SK-N-SH (cell line): Measurements from ENCODE around the gene PSMD10. TPM values are rescaled to one million over a fixed set of nuclear protein-coding genes. Genes with fewer than 3 reads are reported as not detected.

Experiments used
- CTCF ChIA-PET: fragments of 300-600, 350-600 bp; formaldehyde crosslinking; extraction: SDS; loops from one replicate; lab custom pipeline; 2021; lab: Yijun Ruan, JAX
- POLR2A ChIA-PET: fragments of 350-600 bp; sonication (Branson Sonifier 250); formaldehyde crosslinking; extraction: SDS; loops from one replicate; lab custom pipeline; 2020; ENCODE audit warnings: antibody characterized with exemption, inconsistent platforms; lab: Yijun Ruan, JAX
- DNase-seq: peaks from one replicate; pipeline ENCODE4 v3.0.0; 2012
- H2AFZ ChIP-seq: fragments of 200-600 bp; sonication (generic); 2 replicates; pipeline ENCODE4 v1.8.1; 2016; ENCODE audit warnings: antibody characterized with exemption, mild to moderate bottlenecking, low read depth
- H3F3A ChIP-seq: fragments of 200-600 bp; sonication (generic); replicated peaks from 2 replicates; pipeline ENCODE3; 2016; ENCODE audit warnings: antibody characterized with exemption, mild to moderate bottlenecking; ENCODE audit not compliant: insufficient read depth
- H3K27ac ChIP-seq, 2 experiments: fragments of 200-500 bp in 1 of 2; fragments of 200-600 bp in 1 of 2; sonication (Bioruptor generic) in 1 of 2; sonication (generic), shearing (Covaris generic) in 1 of 2; 2 replicates each; pipeline versions ENCODE4 v1.5.1 to v1.6.1; 2014 to 2016; ENCODE audit warnings: low read depth in 2 of 2, inconsistent platforms in 1 of 2, low read length in 1 of 2, mild to moderate bottlenecking in 1 of 2, mixed read lengths in 1 of 2
- H3K27me3 ChIP-seq: fragments of 200-600 bp; sonication (generic), shearing (Covaris generic); 2 replicates; pipeline ENCODE4 v1.6.1; 2016; ENCODE audit warnings: mixed run types; ENCODE audit not compliant: insufficient read depth
- H3K36me3 ChIP-seq, 2 experiments: fragments of 200-500 bp in 1 of 2; fragments of 200-600 bp in 1 of 2; sonication (Bioruptor generic) in 1 of 2; sonication (generic) in 1 of 2; replicated peaks in 1 of 2; 2 replicates each; pipeline versions ENCODE3 to v1.5.1; 2014 to 2016; ENCODE audit warnings: low read length in 1 of 2, mild to moderate bottlenecking in 1 of 2; ENCODE audit not compliant: insufficient read depth in 2 of 2, control insufficient read depth in 1 of 2
- H3K4me1 ChIP-seq, 2 experiments: fragments of 200-500 bp in 1 of 2; fragments of 200-600 bp in 1 of 2; sonication (Bioruptor generic) in 1 of 2; sonication (generic), shearing (Covaris generic) in 1 of 2; 2 replicates each; pipeline versions ENCODE4 v1.5.1 to v1.6.1; 2014 to 2016; ENCODE audit warnings: low read depth in 1 of 2, low read length in 1 of 2, mixed run types in 1 of 2; ENCODE audit not compliant: insufficient read depth in 2 of 2, control insufficient read depth in 1 of 2
- H3K4me2 ChIP-seq: fragments of 200-600 bp; sonication (generic), shearing (Covaris generic); 2 replicates; pipeline ENCODE4 v1.6.1; 2017; ENCODE audit warnings: mixed run types
- H3K4me3 ChIP-seq, 2 experiments: fragments of 200-500 bp in 1 of 2; fragments of 200-600 bp in 1 of 2; sonication (Bioruptor generic) in 1 of 2; sonication (generic), shearing (Covaris generic) in 1 of 2; 2 replicates each; pipeline versions ENCODE4 v1.5.1 to v1.8.1; 2014 to 2016; ENCODE audit warnings: low read depth in 2 of 2, inconsistent platforms in 1 of 2, low read length in 1 of 2, mild to moderate bottlenecking in 1 of 2, mixed read lengths in 1 of 2, moderate library complexity in 1 of 2
- H3K79me2 ChIP-seq: fragments of 200-600 bp; sonication (generic); 2 replicates; pipeline ENCODE4 v1.8.1; 2017; ENCODE audit warnings: mild to moderate bottlenecking; ENCODE audit not compliant: insufficient read depth
- H3K9ac ChIP-seq: fragments of 200-600 bp; sonication (generic); 2 replicates; pipeline ENCODE4 v1.6.1; 2017; ENCODE audit warnings: mixed run types
- H3K9me2 ChIP-seq: fragments of 200-600 bp; sonication (generic); 2 replicates; pipeline ENCODE4 v1.6.1; 2017; ENCODE audit warnings: mixed run types
- H3K9me3 ChIP-seq: fragments of 200-600 bp; sonication (generic); 2 replicates; pipeline ENCODE4 v1.6.1; 2017; ENCODE audit warnings: mixed run types, mild to moderate bottlenecking, moderate library complexity
- H4K20me1 ChIP-seq: fragments of 200-600 bp; sonication (generic); 2 replicates; pipeline ENCODE4 v1.6.1; 2017; ENCODE audit warnings: mild to moderate bottlenecking, mixed run types; ENCODE audit not compliant: insufficient read depth
- CHD2 ChIP-seq: fragments of 150-350 bp; IDR thresholded peaks from 2 replicates; pipeline ENCODE4 v1.6.1; 2018; ENCODE audit warnings: low read length; ENCODE audit not compliant: partially characterized antibody
- ELF1 ChIP-seq: IDR thresholded peaks from 2 replicates; pipeline ENCODE4 v1.4.0; 2012
- EP300 ChIP-seq, 2 experiments: IDR thresholded peaks; 2 replicates each; pipeline versions ENCODE4 v1.4.0 to v1.6.1; 2012; ENCODE audit warnings: borderline replicate concordance in 1 of 2, low read depth in 1 of 2, low read length in 1 of 2
- FOXJ3 ChIP-seq: sonication (generic); formaldehyde crosslinking; IDR thresholded peaks from 2 replicates; pipeline ENCODE4 v1.5.1; 2020; ENCODE audit warnings: mild to moderate bottlenecking, missing genetic modification reagents
- GATA2 ChIP-seq: sonication (generic); formaldehyde crosslinking; IDR thresholded peaks from 2 replicates; pipeline ENCODE4 v1.5.0; 2020; ENCODE audit warnings: mild to moderate bottlenecking, missing genetic modification reagents
- MXI1 ChIP-seq: IDR thresholded peaks from 2 replicates; pipeline ENCODE4 v1.6.1; 2012; ENCODE audit warnings: mild to moderate bottlenecking, low read depth, low read length, improper control_type of control experiment
- NRF1 ChIP-seq: IDR thresholded peaks from 2 replicates; pipeline ENCODE4 v1.6.1; 2012; ENCODE audit warnings: low read depth, mild to moderate bottlenecking, low read length
- RXRA ChIP-seq: IDR thresholded peaks from 2 replicates; pipeline ENCODE4 v1.4.0; 2012; ENCODE audit warnings: low read depth, mild to moderate bottlenecking, borderline replicate concordance
- SIN3A ChIP-seq: IDR thresholded peaks from 2 replicates; pipeline ENCODE4 v1.6.1; 2012; ENCODE audit warnings: low read depth, mild to moderate bottlenecking, low read length, moderate library complexity, borderline replicate concordance
- TAF1 ChIP-seq: IDR thresholded peaks from 2 replicates; pipeline ENCODE4 v1.6.1; 2012; ENCODE audit warnings: low read depth, mild to moderate bottlenecking, low read length, moderate library complexity, borderline replicate concordance
- WGBS: methylation state at CpG from one replicate; pipeline ENCODE4 v1.1.6; 2017; ENCODE audit warnings: low lambda C conversion rate; 5-methylcytosine and 5-hydroxymethylcytosine counted together
- polyA plus RNA-seq, 3 experiments: library from polyadenylated mRNA; depleted of rRNA; stranded (reverse); fragments of >200 nt; gene quantifications; 2 replicates each; pipeline ENCODE4 v1.2.3, GENCODE V29; 2012

Gene PSMD10
- polyA plus RNA-seq, 1 of the 3 experiments (the other 2 are of a cell fraction) = 53.0 TPM

- Histone ChIP-seq H3K9ac (no peak overlapping the region), H3K9me2 (no peaks in the 10 kb centered on the region), H3K4me2 (no peak overlapping the region), H3K4me1 (no peaks in the 10 kb centered on the region), H3K36me3 (no peaks in the 10 kb centered on the region)
- ChIA-PET CTCF (interaction anchor here (1.3 kb wide), 1 partner anchor 47 kb away, joined by 3 read pairs; no protein-coding TSS in a partner anchor), POLR2A (no interaction called here)
- WGBS = 16% methylated on average over 1 of the region's 1 CpG
- TF ChIP-seq RXRA = no peak
- TF ChIP-seq, all 33 proteins: peak for 0
- Histone ChIP-seq H3K9me3 (no peaks in the 10 kb centered on the region), H3K4me3 (no peak overlapping the region), H3K27ac (no peak overlapping the region), H3K79me2 (no peaks in the 10 kb centered on the region), H2AFZ (no peak overlapping the region), H3F3A (no peaks in the 10 kb centered on the region), H4K20me1 (no peaks in the 10 kb centered on the region), H3K27me3 (peaks cover 13% of the 10 kb centered on the region; the same call in 1 of the 2 replicates)
- no peak for DNase-seq
These were observed 23.2 kb downstream of the PSMD10 start for GRCh38 chrX:108068121-108068520.

GRCh38 chrX:108064613-108065012, 26.7 kb downstream of the PSMD10 start:
- no peaks in the 10 kb centered on the region for H3K9me2 ChIP-seq
- CTCF ChIA-PET = no interaction called here

GRCh38 chrX:108064001-108064400, 27.3 kb downstream of the PSMD10 start:
- Histone ChIP-seq H3K9ac (no peak overlapping the region), H3K4me3 (no peak overlapping the region), H2AFZ (no peak overlapping the region), H3F3A (no peaks in the 10 kb centered on the region), H3K4me2 (no peak overlapping the region), H3K27me3 (peaks cover 13% of the 10 kb centered on the region; the same call in 1 of the 2 replicates), H3K36me3 (no peaks in the 10 kb centered on the region), H3K27ac (no peak overlapping the region), H3K9me2 (no peaks in the 10 kb centered on the region), H3K4me1 (no peaks in the 10 kb centered on the region), H3K9me3 (no peaks in the 10 kb centered on the region), H3K79me2 (no peaks in the 10 kb centered on the region), H4K20me1 (no peaks in the 10 kb centered on the region)
- POLR2A ChIA-PET = no interaction called here
- TF ChIP-seq GATA2 = no peak
- TF ChIP-seq TAF1 = no peak
- TF ChIP-seq SIN3A = no peak
- no peak for TF ChIP-seq ELF1
- no peak for TF ChIP-seq EP300 (IDR thresholded peaks at IDR 0.05; ENCODE audit: borderline replicate concordance in 1 of 2, low read depth in 1 of 2, low read length in 1 of 2)
- no peak for TF ChIP-seq CHD2
- no peak for TF ChIP-seq FOXJ3 (CRISPR knock-in tag)
- no peak for TF ChIP-seq NRF1
- no peak for TF ChIP-seq RXRA
- CTCF ChIA-PET = no interaction called here
- 25% methylated on average over 1 of the region's 1 CpG for WGBS
- DNase-seq = no peak

More at GRCh38 chrX:108064613-108065012, 26.7 kb downstream of the PSMD10 start:
- no peaks in the 10 kb centered on the region for H3K9me3 ChIP-seq
- TF ChIP-seq MXI1 = no peak
- TF ChIP-seq, all 33 proteins: peak for 0
- Histone ChIP-seq H3F3A (no peaks in the 10 kb centered on the region), H3K4me1 (no peaks in the 10 kb centered on the region), H3K9ac (no peak overlapping the region), H2AFZ (no peak overlapping the region), H3K79me2 (no peaks in the 10 kb centered on the region), H3K36me3 (no peaks in the 10 kb centered on the region), H3K27me3 (peaks cover 13% of the 10 kb centered on the region; the same call in 1 of the 2 replicates), H4K20me1 (no peaks in the 10 kb centered on the region), H3K4me3 (no peak overlapping the region), H3K4me2 (no peak overlapping the region), H3K27ac (no peak overlapping the region)
- DNase-seq = no peak
- POLR2A ChIA-PET = no interaction called here
- WGBS = 19% methylated on average over 2 of the region's 2 CpGs
